Thyroid gland (tissue), 4 donors: ENCODE measurements around the gene KCNMA1. TPM values are rescaled to one million over a fixed set of nuclear protein-coding genes. Genes with fewer than 3 reads are reported as not detected.

Experiments used
- DNase-seq, 2 donors: peaks; one replicate each; pipeline ENCODE4 v3.0.0-alpha.2; 2019
- H3K27ac ChIP-seq, 3 donors: fragments of 200-600 bp; sonication (generic); 1 replicate in 2 of 3; 2 replicates in 1 of 3; pipeline ENCODE4 v1.5.1; 2016 to 2019; ENCODE audit warnings: mild to moderate bottlenecking in 1 of 3, moderate library complexity in 1 of 3
- H3K27me3 ChIP-seq: fragments of 200-600 bp; sonication (generic); one replicate; pipeline ENCODE4 v1.5.1; 2019
- H3K36me3 ChIP-seq, 2 donors: fragments of 200-600 bp; sonication (generic); one replicate each; pipeline ENCODE4 v1.5.1; 2016 to 2019
- H3K4me1 ChIP-seq, 2 donors: fragments of 200-600 bp; sonication (generic); one replicate each; pipeline ENCODE4 v1.5.1; 2017 to 2019
- H3K4me3 ChIP-seq, 3 donors: fragments of 200-600 bp; sonication (generic); replicated peaks in 1 of 3; 1 replicate in 2 of 3; 2 replicates in 1 of 3; pipeline ENCODE4 v1.5.1; 2016; ENCODE audit warnings: mild to moderate bottlenecking in 1 of 3
- H3K9me3 ChIP-seq: fragments of 200-600 bp; sonication (generic); one replicate; pipeline ENCODE4 v1.5.1; 2017
- POLR2A ChIP-seq, 2 donors: fragments of 450-650 bp; IDR thresholded peaks; one replicate each; pipeline ENCODE4 v1.6.1; 2017; ENCODE audit warnings: antibody characterized with exemption in 2 of 2, mild to moderate bottlenecking in 2 of 2, moderate library complexity in 1 of 2
- WGBS, 2 donors: methylation state at CpG; one replicate each; pipeline ENCODE4 v1.1.5; 2017; 5-methylcytosine and 5-hydroxymethylcytosine counted together
- intact Hi-C: fragments of 100-400 bp; cut with DNase I; formaldehyde crosslinking; loops from one replicate; pipeline ENCODE4 v1.15.1; 2023
- total RNA-seq, 4 donors: library from RNA; depleted of rRNA; stranded (reverse); fragments of >200 nt; gene quantifications; one replicate each; pipeline ENCODE4 v1.2.3, GENCODE V29; 2016
- TF ChIP-seq, protein P1 (sequence below), 6 experiments: fragments of 200-600 bp in 3 of 6; fragments of 450-650 bp in 3 of 6; sonication (generic) in 3 of 6; IDR thresholded peaks; one replicate each; pipeline ENCODE4 v1.5.1; 2016 to 2019; ENCODE audit warnings: antibody characterized with exemption in 6 of 6, mild to moderate bottlenecking in 2 of 6, inconsistent platforms in 1 of 6, moderate library complexity in 1 of 6

The KCNMA1 gene
- total RNA-seq, 4 donors from 2014 or later, result 2.5 to 5.1 (median 3.6) TPM

GRCh38 chr10:77552252-77552651 is 85.4 kb downstream of the KCNMA1 start:
- WGBS, 2 donors, result 86 to 90% methylated on average over 1 of the region's 1 CpG
- no peaks in the 10 kb centered on the region for H3K9me3 ChIP-seq
- intact Hi-C loops, result no loop called here
- no peak overlapping the region for H3K27ac ChIP-seq
- H3K27me3 ChIP-seq, result no peaks in the 10 kb centered on the region
- TF ChIP-seq, protein P1, sequence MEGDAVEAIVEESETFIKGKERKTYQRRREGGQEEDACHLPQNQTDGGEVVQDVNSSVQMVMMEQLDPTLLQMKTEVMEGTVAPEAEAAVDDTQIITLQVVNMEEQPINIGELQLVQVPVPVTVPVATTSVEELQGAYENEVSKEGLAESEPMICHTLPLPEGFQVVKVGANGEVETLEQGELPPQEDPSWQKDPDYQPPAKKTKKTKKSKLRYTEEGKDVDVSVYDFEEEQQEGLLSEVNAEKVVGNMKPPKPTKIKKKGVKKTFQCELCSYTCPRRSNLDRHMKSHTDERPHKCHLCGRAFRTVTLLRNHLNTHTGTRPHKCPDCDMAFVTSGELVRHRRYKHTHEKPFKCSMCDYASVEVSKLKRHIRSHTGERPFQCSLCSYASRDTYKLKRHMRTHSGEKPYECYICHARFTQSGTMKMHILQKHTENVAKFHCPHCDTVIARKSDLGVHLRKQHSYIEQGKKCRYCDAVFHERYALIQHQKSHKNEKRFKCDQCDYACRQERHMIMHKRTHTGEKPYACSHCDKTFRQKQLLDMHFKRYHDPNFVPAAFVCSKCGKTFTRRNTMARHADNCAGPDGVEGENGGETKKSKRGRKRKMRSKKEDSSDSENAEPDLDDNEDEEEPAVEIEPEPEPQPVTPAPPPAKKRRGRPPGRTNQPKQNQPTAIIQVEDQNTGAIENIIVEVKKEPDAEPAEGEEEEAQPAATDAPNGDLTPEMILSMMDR (IDR thresholded peaks at IDR 0.05), result no peak
- TF ChIP-seq POLR2A (IDR thresholded peaks at IDR 0.05), result no peak
- no peak for DNase-seq
- H3K36me3 ChIP-seq, result no peaks in the 10 kb centered on the region
- H3K4me3 ChIP-seq, result no peak overlapping the region
- H3K4me1 ChIP-seq, result peaks cover 13 to 22% of the 10 kb centered on the region in 2 donors

GRCh38 chr10:77550378-77550777 is 87.2 kb downstream of the KCNMA1 start:
- no peak for DNase-seq
- no peaks in the 10 kb centered on the region for H3K9me3 ChIP-seq
- WGBS, 2 donors, result 80 to 89% methylated on average over 10 of the region's 10 CpGs

GRCh38 chr10:77548671-77549070 is 88.9 kb downstream of the KCNMA1 start:
- DNase-seq, result no peak
- WGBS, 2 donors, result 94 to 95% methylated on average over 1 of the region's 1 CpG
- H3K4me3 ChIP-seq, result no peak overlapping the region
- H3K9me3 ChIP-seq, result no peaks in the 10 kb centered on the region
- no peaks in the 10 kb centered on the region for H3K27me3 ChIP-seq
- no peaks in the 10 kb centered on the region for H3K36me3 ChIP-seq
- peaks cover 0 to 3% of the 10 kb centered on the region in 2 donors for H3K4me1 ChIP-seq
- intact Hi-C loops, result no loop called here
- no peak overlapping the region for H3K27ac ChIP-seq
- TF ChIP-seq, protein P1 (IDR thresholded peaks at IDR 0.05), result no peak
- TF ChIP-seq POLR2A (IDR thresholded peaks at IDR 0.05), result no peak

More at GRCh38 chr10:77550378-77550777, 87.2 kb downstream of the KCNMA1 start:
- Histone ChIP-seq H3K36me3 (no peaks in the 10 kb centered on the region), H3K4me3 (no peak overlapping the region), H3K4me1 (peaks cover 8 to 16% of the 10 kb centered on the region in 2 donors), H3K27me3 (no peaks in the 10 kb centered on the region), H3K27ac (no peak overlapping the region)
- TF ChIP-seq POLR2A (IDR thresholded peaks at IDR 0.05), result no peak
- TF ChIP-seq, protein P1 (IDR thresholded peaks at IDR 0.05), result no peak
- intact Hi-C loops, result no loop called here

- no peak overlapping the region for H3K4me3 ChIP-seq
- H3K9me3 ChIP-seq, result no peaks in the 10 kb centered on the region
- H3K27ac ChIP-seq, result no peak overlapping the region
- H3K4me1 ChIP-seq, result no peaks in the 10 kb centered on the region
- H3K27me3 ChIP-seq, result no peaks in the 10 kb centered on the region
- 90 to 95% methylated on average over 3 of the region's 3 CpGs for WGBS, 2 donors
- no peak for TF ChIP-seq POLR2A (IDR thresholded peaks at IDR 0.05)
- TF ChIP-seq, protein P1 (IDR thresholded peaks at IDR 0.05), result no peak
- no peaks in the 10 kb centered on the region for H3K36me3 ChIP-seq
- intact Hi-C loops, result no loop called here
- no peak for DNase-seq
Observed at GRCh38 chr10:77548157-77548556, 89.5 kb downstream of the KCNMA1 start.

DNA sequence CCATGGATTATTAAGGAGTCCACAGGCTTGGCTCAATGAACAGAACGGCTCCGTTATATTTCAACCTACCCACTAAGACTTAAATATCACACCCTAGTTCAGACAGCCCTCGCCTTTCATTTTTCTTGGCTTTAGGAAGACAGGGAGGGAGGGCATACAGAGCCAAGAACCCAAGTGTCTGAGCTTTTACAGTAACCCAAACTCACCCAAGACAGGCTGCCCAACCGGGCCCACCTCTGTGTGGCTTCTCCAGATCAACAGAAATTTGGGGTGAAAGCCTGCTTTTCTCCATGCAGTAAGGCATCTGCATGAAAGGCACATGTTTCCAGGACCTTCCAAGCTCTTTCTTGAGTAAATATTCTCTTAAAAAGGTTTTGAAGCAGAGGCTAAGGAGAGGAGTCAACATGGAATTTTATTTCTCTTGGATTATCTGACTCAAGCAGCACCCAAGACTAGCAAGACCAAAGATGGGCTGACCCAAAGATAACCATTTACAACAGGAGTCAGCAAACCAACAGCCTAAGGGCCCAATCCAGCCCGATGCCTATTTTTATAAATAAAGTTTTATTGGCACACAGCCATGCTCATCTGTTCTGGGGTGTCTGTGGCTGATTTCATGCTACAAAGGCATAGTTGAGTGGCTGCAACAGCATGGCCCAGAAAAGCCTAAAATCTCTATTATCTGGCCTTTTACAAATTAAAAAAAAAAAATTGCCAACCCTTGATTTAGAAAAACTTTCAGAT is 90.1 kb downstream of the KCNMA1 start:
- Histone ChIP-seq H3K9me3 (no peaks in the 10 kb centered on the region), H3K4me1 (no peaks in the 10 kb centered on the region), H3K4me3 (no peak overlapping the region), H3K27me3 (no peaks in the 10 kb centered on the region), H3K36me3 (no peaks in the 10 kb centered on the region), H3K27ac (no peak overlapping the region)
- TF ChIP-seq POLR2A (IDR thresholded peaks at IDR 0.05), result no peak
- TF ChIP-seq, protein P1 (IDR thresholded peaks at IDR 0.05), result no peak
- no peak for DNase-seq
- WGBS, 2 donors, result 83 to 97% methylated on average over 5 of the region's 5 CpGs
- intact Hi-C loops, result no loop called here
